DND-41 (cell line): Measurements from ENCODE around the gene GPR4.

Experiments
- EZH2 ChIP-seq: IDR thresholded peaks from 3 replicates; pipeline ENCODE4 v1.6.1; 2012; ENCODE audit warnings: borderline replicate concordance, low read depth, mild to moderate bottlenecking, moderate library complexity, low read length, inconsistent platforms; ENCODE audit not compliant: severe bottlenecking
- TF ChIP-seq, protein P1 (sequence below): IDR thresholded peaks from 2 replicates; pipeline ENCODE4 v1.5.1; 2012; ENCODE audit warnings: borderline replicate concordance, low read length, moderate library complexity, mild to moderate bottlenecking; ENCODE audit not compliant: poor library complexity, severe bottlenecking; ENCODE audit errors: extremely low read depth

DNA sequence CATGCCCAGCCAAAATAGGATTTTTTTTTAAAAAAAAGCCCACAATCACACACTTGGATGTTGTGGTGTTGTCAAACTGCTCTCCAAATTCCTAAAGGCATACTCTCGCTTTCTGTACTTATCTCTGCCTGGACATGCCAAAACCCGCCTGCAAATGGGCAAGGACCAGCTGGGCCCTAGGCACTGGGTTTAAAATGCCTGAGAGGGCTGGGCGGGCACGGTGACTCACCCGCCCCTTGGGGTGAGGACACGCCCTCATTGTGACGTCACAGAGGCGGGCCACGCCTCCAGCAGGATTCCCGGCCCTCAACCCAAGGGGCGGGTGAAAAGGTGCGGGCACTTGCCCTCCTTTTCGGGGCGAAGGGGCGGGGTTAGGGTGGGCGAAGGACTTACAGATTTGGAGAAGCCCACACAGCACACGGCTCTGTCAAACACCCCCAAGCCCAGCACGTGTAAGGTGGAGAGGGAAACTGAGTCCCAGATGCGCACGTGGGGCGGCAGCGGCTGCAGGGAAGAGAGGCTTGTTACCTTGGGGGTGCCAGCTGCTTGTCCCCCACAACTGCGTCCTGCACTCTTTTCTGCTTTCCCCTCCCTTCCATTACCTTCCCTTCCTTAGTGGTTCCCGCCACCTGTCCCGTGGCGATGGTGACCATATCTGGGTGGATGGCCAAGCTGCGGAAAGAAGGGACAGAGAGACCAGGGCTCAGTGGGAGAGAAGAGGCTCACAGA is 30.6 kb upstream of the GPR4 start:
- TF ChIP-seq, protein P1, sequence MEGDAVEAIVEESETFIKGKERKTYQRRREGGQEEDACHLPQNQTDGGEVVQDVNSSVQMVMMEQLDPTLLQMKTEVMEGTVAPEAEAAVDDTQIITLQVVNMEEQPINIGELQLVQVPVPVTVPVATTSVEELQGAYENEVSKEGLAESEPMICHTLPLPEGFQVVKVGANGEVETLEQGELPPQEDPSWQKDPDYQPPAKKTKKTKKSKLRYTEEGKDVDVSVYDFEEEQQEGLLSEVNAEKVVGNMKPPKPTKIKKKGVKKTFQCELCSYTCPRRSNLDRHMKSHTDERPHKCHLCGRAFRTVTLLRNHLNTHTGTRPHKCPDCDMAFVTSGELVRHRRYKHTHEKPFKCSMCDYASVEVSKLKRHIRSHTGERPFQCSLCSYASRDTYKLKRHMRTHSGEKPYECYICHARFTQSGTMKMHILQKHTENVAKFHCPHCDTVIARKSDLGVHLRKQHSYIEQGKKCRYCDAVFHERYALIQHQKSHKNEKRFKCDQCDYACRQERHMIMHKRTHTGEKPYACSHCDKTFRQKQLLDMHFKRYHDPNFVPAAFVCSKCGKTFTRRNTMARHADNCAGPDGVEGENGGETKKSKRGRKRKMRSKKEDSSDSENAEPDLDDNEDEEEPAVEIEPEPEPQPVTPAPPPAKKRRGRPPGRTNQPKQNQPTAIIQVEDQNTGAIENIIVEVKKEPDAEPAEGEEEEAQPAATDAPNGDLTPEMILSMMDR: no peak
- TF ChIP-seq EZH2: no peak
